NCI-H1092 (cell line): Measurements from ENCODE around the gene SMYD3.
"Not testable (repeated sequence)": the region's sequence is repeated elsewhere in the genome, so short reads cannot be mapped to it uniquely, and the experiment has no call there.

Experiments
- DNase-seq: peaks from one replicate; lab custom pipeline; 2025; lab: John Stamatoyannopoulos, UW

Gene SMYD3

DNA sequence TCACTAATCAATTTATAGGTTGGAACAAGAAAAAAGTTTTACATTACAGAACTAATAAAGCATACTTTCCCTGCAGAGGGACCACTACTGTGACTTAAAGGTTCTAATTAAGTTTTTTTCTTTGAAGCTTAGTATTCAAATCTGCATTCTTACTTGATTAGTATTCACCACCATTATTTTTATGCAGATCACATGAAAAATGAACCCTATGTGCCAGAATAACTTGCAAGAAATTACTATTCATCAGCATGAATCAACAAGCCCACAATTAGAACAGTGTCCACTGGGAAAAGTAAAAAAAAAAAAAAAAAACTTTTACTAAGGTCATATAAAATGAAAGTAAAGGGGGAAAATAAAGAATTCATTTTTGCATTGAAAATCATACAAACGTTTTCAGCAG lies 90.8 kb downstream of the SMYD3 start:
- DNase-seq = no peak

GRCh38 chr1:246415028-246415427 lies 92.1 kb downstream of the SMYD3 start:
- DNase-seq = no peak

DNA sequence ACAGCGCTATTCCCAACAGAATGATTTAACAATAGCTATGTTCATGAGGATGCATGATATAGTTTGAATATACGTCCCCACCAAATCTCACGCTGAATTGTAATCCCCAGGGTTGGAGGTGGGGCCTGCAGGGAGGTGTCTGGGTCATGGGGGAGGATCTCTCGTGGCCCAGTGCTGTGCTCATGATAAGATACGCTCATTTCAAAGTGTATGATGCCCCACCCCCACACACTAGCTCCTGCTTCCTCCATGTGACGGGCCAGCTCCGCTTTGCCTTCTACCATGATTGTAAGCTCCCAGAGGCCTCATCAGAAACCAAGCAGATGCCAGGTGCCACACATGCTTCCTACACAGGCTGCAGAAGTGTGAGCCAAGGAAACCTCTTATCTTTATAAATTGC lies 93.6 kb downstream of the SMYD3 start:
- DNase-seq = no peak

DNA sequence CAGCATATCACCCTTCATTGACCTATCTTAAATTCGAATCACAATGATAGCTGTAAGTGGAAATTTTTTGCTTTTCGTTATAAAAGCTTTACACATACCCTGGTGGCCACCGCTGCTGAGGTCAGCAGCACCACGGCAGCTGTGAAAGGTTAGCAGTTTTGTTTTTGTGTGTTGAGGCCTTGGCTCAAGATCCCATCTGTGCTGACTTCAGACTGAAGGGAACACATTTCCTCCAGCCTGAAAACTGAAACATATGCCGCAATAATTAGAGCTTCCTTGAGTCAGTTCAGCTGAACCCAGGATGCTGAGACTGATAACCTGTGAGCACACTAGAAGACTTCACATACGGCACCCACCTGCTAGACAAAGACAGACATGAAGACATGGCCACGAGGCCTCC lies 103.0 kb downstream of the SMYD3 start:
- no peak for DNase-seq

DNA sequence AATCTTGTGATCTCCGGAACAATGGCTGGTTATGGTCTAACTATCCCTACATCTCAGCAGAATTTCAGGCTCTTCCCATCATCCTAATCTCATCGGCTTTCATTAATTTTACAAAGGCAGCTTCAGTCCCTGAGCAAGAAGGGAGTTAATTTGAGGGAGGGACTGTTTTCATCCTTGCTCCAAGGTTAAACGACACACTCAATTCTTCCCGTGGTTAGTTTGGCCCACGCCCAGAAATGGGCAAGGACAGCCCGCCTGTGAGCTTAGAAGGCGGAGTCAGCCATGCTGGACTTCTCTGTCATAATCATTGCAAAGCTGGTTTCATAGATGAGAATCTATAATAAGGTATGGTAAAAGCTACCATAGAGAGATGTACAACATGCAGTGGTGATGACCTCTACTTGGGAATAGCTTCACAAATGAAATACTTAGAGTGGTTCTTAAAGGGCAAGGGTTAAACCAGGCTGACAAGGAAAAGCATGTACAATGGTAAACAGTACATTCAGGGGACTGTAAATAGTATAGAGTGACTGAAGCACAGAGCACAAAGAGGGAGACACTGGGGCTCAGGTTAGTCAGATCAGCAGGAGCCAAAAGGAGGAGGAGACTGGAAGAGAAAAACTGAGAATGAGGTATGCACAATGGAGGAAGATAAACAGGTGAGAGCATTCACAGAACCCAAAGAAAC lies 108.8 kb downstream of the SMYD3 start:
- DNase-seq = no peak

GRCh38 chr1:246397046-246397445 lies 110.0 kb downstream of the SMYD3 start:
- DNase-seq = no peak

- DNase-seq = no peak
Observed at GRCh38 chr1:246396322-246396721, 110.8 kb downstream of the SMYD3 start.

GRCh38 chr1:246394121-246394520 lies 113.0 kb downstream of the SMYD3 start:
- DNase-seq = no peak

DNA sequence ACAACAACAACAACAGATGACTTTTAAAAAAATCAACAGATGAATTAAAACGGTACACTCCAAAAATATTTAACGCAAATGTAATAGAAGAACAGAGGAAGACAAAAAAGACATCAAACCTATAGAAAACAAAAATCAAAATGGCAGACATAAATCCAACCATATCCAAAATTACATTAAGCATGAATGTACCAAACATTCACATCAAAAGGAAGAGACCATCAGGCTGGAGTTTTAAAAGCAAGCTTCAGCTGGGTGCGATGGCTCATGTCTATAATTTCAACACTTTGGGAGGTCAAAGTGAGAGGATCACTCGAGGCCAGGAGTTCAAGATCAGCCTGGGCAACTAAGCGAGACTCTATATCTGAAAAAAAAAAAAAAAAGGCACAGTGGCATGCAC lies 116.2 kb downstream of the SMYD3 start:
- DNase-seq = no peak

- no peak for DNase-seq
Observed at GRCh38 chr1:246384616-246385015, 122.5 kb downstream of the SMYD3 start.

DNA sequence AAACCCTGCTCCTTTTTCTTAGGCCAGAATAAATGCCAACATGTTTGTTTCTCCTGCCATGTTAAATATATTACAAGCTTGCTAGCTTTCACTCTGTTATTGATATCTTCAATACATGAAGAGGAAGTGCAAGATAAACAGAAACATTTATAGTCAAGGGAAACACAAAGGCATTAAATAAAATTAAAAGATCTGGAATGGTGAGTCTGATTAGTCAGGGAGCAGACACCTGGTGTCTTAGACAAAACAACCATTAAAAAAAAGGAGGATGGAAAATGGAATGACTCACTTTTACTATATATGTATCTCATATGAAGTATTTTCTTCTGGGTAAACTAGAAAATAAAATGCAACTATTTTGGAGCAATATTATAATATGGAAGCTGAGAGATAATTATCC lies 123.3 kb downstream of the SMYD3 start:
- no peak for DNase-seq

DNA sequence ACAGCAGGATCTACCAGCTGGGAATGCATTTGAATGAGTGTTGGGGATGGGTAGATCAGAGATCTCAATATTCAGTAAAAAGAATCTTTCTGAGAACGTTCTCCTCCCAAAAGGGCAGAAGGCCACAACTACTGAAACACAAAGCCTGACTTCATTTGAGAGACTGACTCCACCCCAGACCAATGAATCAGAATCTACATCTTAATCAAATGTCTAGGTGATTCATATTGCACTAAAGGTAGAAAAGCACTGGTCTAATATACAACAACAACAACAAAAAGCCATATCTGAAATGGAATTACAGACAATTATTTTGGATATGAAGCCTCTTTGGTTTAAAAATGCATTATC lies 123.9 kb downstream of the SMYD3 start:
- no peak for DNase-seq

- DNase-seq = no peak
Observed at GRCh38 chr1:246382589-246383238, 124.4 kb downstream of the SMYD3 start.

- DNase-seq = no peak
Observed at GRCh38 chr1:246381452-246381851, 125.6 kb downstream of the SMYD3 start.

DNA sequence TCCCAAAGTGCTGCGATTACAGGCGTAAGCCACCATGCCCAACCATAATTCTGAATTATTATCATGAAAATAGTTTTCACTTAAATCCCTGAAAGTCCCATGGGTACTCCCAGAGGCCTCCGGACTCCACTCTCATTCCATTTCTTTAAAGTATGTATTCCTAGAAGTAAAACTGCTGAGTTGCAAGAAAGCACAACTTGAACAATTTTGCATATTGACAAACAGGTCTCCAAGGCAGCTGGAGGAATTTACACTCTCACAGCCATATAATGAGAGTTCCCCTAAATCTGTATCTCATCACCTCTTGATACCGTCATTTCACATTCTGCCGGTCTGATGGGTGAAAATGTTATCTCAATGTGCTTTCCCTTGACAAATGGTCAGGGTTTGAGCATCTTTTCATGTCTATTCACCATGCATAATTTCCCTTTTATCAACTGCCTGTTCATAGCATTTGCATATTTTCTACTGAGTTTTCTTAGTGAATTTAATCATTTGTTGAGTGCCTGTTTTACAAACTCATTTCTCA lies 129.4 kb downstream of the SMYD3 start:
- DNase-seq = no peak

GRCh38 chr1:246373828-246374569 lies 133.1 kb downstream of the SMYD3 start:
- DNase-seq = no peak

GRCh38 chr1:246372559-246372958 lies 134.5 kb downstream of the SMYD3 start:
- no peak for DNase-seq

GRCh38 chr1:246367041-246367440 lies 140.0 kb downstream of the SMYD3 start:
- no peak for DNase-seq

DNA sequence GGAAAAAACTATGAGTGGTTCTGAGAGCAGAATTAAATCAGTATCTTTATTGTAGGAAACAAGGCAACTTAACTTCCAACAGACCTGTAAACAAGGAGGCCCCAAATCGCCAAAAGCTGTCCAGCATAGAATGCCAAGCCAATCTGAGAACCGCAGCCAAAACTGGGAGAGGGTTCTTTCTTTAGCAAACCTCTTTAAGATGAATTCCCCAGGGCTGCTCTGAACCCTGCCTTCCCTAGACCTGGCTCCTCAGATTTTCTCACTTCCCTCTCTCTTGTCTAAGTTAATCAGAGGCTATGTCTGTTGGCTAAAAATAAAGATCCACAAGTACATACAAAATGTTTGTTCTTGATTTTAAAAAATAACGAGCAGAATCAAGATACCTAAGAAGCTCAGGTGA lies 141.4 kb downstream of the SMYD3 start:
- no peak for DNase-seq

- no peak for DNase-seq
Observed at GRCh38 chr1:246364415-246364941, 142.6 kb downstream of the SMYD3 start.

DNA sequence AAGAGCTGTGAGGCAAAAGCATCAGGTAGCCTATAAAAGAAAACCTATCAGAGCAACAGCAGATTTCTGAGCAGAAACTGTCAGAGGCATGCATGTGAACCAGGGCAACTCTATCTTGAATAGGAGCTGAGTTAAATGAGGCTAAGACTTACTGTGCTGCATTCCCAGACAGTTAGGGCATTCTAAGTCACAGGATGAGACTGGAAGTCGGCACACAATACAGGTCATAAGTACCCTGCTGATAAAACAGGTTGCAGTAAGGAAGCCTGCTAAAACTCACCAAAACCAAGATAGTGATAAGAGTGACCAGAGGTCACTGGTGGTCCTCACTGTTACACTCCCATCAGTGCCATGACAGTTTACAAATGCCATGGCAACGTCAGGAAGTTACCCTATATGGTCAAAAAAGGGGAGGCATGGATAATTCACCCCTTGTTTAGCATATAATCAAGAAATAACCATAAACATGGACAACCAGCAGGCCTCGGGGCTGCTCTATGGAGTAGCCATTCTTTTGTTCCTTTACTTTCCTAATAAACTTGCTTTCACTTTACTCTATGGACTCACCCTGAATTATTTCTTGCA lies 150.0 kb downstream of the SMYD3 start:
- DNase-seq = not testable (repeated sequence)

DNA sequence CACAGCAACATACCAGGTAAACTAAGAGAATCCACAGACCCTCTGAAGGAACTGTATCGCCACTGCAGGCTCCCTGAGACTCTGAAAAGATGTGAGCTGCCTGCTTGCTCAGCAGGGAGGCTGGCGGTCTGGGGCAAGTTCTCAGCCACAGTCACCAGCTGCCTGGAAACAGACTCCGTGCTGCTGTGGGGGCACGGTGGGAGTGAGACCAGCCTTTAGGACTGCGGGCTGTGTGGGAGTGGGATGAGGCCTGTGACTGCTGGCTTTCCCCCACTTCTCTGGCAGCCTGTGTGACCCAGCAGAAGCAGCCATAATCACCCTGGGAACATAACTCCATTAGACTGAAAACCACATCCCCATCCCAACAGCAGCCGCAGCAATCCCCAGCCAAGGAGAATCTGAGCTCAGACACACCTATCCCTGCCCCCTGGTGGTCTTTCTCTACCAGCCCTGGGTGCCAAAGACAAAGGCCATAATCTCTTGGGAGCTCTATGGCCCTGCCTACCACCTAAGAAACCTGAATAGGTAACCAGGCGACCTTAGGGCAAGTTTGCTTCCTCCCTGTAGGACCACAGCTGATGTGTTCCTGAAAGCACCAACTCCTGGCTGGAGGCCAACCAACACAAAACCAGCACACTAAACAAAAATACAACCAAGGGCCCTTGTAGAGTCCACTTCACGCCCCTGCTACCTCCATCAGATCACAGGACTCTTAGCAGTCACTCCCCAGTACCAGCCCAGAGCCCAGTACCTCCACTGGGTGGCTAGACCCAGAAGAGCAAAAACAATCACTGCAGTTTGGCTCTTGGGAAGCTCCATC lies 151.5 kb downstream of the SMYD3 start:
- no peak for DNase-seq
